ENCODE measurements around the gene OSBPL9. TPM values are rescaled to one million over a fixed set of nuclear protein-coding genes. Genes with fewer than 3 reads are reported as not detected.

OSBPL9 gene
- polyA plus RNA-seq, 1 donor (not counting 4 experiments of a cell fraction or from before 2014, with no cell fraction given), result 62.7 TPM

GRCh38 chr1:51833700-51834099 is 216.8 kb downstream of the OSBPL9 start:
- no peaks in the 10 kb centered on the region for H3K27me3 ChIP-seq (ENCODE audit: control insufficient read depth, extremely low read depth, insufficient read depth, low read length)
- H4K20me1 ChIP-seq (ENCODE audit: control insufficient read depth, extremely low read depth, insufficient read depth, low read length), result no peaks in the 10 kb centered on the region
- no peak for DNase-seq (ENCODE audit: low read depth, low spot score)
- no peak for FAIRE-seq
- H3K4me2 ChIP-seq (ENCODE audit: control insufficient read depth, extremely low read depth, insufficient read depth, low read depth, low read length), result no peak overlapping the region
- H3K9ac ChIP-seq (ENCODE audit: control insufficient read depth, extremely low read depth, insufficient read depth, low read length), result no peak overlapping the region
- no peak for TF ChIP-seq EZH2 (IDR thresholded peaks at IDR 0.05; ENCODE audit: low read length)
- TF ChIP-seq CTCF (optimal IDR thresholded peaks at IDR 0.05 in 1 of 3, IDR thresholded peaks at IDR 0.05 in 1 of 3, conservative IDR thresholded peaks at IDR 0.05 in 1 of 3; ENCODE audit: extremely low read depth in 1 of 3, insufficient read depth in 2 of 3, low read length in 3 of 3), result no peak
- H3K79me2 ChIP-seq (ENCODE audit: control insufficient read depth, insufficient read depth, low read length), result peaks cover 2% of the 10 kb centered on the region
- H3K4me1 ChIP-seq (ENCODE audit: control insufficient read depth, extremely low read depth, insufficient read depth, low read length), result peaks cover 5% of the 10 kb centered on the region
- H3K27ac ChIP-seq (ENCODE audit: control insufficient read depth, insufficient read depth, low read length), result no peak overlapping the region
- H3K4me3 ChIP-seq (ENCODE audit: control insufficient read depth in 2 of 3, extremely low read depth in 1 of 3, insufficient read depth in 2 of 3, low read depth in 1 of 3, low read length in 3 of 3), result no peak overlapping the region
- no peaks in the 10 kb centered on the region for H3K9me3 ChIP-seq (ENCODE audit: control insufficient read depth, low read depth, low read length)
- dilution Hi-C loops (cut with MboI; ENCODE audit: extremely low pct_ligation_motif_present, low sequenced_read_pairs), result no loop called here
- H2AFZ ChIP-seq (ENCODE audit: control insufficient read depth, low read length), result no peak overlapping the region
- peaks cover 7 to 14% of the 10 kb centered on the region in 2 experiments for H3K36me3 ChIP-seq (ENCODE audit: control insufficient read depth in 2 of 2, extremely low read depth in 1 of 2, insufficient read depth in 2 of 2, low read length in 2 of 2)
- H3K9me1 ChIP-seq (ENCODE audit: control insufficient read depth, extremely low read depth, insufficient read depth, low read length), result no peaks in the 10 kb centered on the region

GRCh38 chr1:51837243-51837642 is 220.4 kb downstream of the OSBPL9 start:
- dilution Hi-C loops (cut with MboI; ENCODE audit: extremely low pct_ligation_motif_present, low sequenced_read_pairs), result no loop called here
- H3K36me3 ChIP-seq (ENCODE audit: control insufficient read depth in 2 of 2, extremely low read depth in 1 of 2, insufficient read depth in 2 of 2, low read length in 2 of 2), result peaks cover 7 to 17% of the 10 kb centered on the region in 2 experiments

More at GRCh38 chr1:51837243-51837642, 220.4 kb downstream of the OSBPL9 start:
- H3K4me1 ChIP-seq (ENCODE audit: control insufficient read depth, extremely low read depth, insufficient read depth, low read length), result no peaks in the 10 kb centered on the region
- no peak overlapping the region for H3K27ac ChIP-seq (ENCODE audit: control insufficient read depth, insufficient read depth, low read length)
- no peaks in the 10 kb centered on the region for H3K9me1 ChIP-seq (ENCODE audit: control insufficient read depth, extremely low read depth, insufficient read depth, low read length)
- peaks cover 8% of the 10 kb centered on the region for H3K79me2 ChIP-seq (ENCODE audit: control insufficient read depth, insufficient read depth, low read length)
- H4K20me1 ChIP-seq (ENCODE audit: control insufficient read depth, extremely low read depth, insufficient read depth, low read length), result no peaks in the 10 kb centered on the region
- DNase-seq (ENCODE audit: low read depth, low spot score), result no peak
- H3K9ac ChIP-seq (ENCODE audit: control insufficient read depth, extremely low read depth, insufficient read depth, low read length), result no peak overlapping the region
- no peak overlapping the region for H3K4me2 ChIP-seq (ENCODE audit: control insufficient read depth, extremely low read depth, insufficient read depth, low read depth, low read length)
- TF ChIP-seq CTCF (optimal IDR thresholded peaks at IDR 0.05 in 1 of 3, IDR thresholded peaks at IDR 0.05 in 1 of 3, conservative IDR thresholded peaks at IDR 0.05 in 1 of 3; ENCODE audit: extremely low read depth in 1 of 3, insufficient read depth in 2 of 3, low read length in 3 of 3) (no peak), EZH2 (IDR thresholded peaks at IDR 0.05; ENCODE audit: low read length) (no peak)
- no peaks in the 10 kb centered on the region for H3K9me3 ChIP-seq (ENCODE audit: control insufficient read depth, low read depth, low read length)
- H2AFZ ChIP-seq (ENCODE audit: control insufficient read depth, low read length), result no peak overlapping the region
- no peak overlapping the region for H3K4me3 ChIP-seq (ENCODE audit: control insufficient read depth in 2 of 3, extremely low read depth in 1 of 3, insufficient read depth in 2 of 3, low read depth in 1 of 3, low read length in 3 of 3)
- H3K27me3 ChIP-seq (ENCODE audit: control insufficient read depth, extremely low read depth, insufficient read depth, low read length), result no peaks in the 10 kb centered on the region
- FAIRE-seq, result no peak

Small RNA genes lying within 50 kb of the gene (small RNA-seq; reads per million reads assigned to genes)
- 0 to 0.25 (median 0) reads per million in 3 experiments for gene AL050343.2 (ENCODE audit: insufficient read length in 3 of 3, low read depth in 3 of 3, low replicate concordance in 1 of 3)
- gene RF00568 (ENCODE audit: insufficient read length in 3 of 3, low read depth in 3 of 3, low replicate concordance in 1 of 3), result 0 reads per million in 3 experiments

Other genes starting within 250 kb of the OSBPL9 start
- gene EPS15, start 97.8 kb upstream of the OSBPL9 start, polyA plus RNA-seq, result 19.4 to 35.3 TPM (median 33.2 TPM) in 3 replicates

Data from keratinocyte (primary cell).